ENCODE measurements around the gene NKAIN2.

Gene NKAIN2

DNA sequence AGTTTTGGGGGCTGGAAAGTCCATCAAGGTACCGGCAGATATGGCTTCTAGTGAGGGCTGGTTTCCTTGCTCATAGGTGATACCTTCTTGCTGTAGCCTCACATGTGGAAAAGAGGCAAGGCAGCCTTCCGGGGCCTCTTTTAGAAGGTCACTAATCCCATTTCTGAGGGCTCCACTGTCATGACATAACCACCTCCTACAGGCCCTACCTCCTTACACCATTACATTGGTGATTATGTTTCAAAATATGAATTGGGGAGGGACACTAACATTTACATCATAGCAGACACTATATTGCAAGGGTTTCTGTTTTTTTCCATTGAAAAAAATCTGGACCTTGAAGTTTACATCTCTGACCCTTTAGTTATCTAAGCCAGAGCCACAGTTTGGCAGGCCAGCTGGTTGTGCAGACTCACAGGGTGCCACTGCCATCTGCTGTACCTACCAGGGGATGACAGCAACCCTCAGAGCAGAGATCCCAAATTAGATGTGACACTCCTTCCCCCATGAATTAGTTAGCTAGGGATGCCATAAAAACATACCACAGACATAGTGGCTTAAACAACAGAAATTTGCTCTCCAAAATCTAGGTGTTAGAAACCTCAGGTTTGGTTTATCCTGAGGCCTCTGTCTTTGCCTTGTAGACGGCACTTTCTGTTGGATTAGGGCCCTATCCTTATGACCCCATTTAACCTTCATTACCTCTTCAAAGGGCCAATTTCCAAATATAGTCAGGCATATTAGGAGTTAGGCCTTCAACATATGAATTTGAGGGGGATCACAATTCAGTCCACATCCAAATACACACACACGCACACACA is 992.2 kb downstream of the NKAIN2 start:
- DNase-seq = peak; percentile 53

DNA sequence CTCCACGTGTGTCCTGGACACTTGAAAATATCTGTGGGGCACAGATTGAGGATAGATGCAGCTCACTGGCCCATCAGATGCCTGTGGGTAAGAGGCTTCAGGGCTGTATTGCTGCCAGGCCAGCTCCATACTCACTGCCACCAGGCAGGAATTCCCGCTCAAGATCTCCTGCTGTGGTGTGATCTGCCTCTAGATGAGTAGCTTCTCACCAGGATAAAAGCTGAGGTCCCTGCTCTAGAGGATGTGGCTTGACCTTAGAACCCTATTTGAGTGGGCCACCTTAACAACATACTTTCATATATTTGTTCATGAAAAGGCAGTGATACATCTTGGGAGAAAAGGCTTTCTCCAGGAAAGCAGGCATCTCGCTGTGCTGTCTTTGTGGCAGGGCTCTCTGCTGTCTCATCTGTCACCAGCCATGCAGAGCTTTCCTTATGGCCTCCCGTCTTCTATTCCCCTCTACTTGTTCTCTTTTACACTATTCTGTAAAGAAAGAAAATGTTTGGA is 992.9 kb downstream of the NKAIN2 start:
- DNase-seq = no peak

DNA sequence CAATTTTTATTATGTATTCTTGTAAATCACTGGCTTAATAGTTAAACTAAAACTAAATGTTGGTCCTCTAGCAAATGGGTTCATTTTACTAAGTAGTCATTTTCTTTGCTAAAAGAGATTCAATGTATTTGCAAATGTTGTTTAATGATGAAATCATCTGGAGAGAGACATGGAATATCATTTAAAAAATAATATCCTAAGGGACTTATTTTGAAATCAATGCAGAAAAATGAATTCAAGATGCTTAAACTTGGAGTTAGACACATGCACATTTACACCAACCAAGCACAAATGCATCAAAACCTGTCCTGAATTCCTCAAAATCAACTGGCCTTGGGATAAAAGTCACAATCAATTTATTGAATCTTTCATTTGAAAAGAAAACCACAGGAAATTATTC is 993.6 kb downstream of the NKAIN2 start:
- DNase-seq = no peak

DNA sequence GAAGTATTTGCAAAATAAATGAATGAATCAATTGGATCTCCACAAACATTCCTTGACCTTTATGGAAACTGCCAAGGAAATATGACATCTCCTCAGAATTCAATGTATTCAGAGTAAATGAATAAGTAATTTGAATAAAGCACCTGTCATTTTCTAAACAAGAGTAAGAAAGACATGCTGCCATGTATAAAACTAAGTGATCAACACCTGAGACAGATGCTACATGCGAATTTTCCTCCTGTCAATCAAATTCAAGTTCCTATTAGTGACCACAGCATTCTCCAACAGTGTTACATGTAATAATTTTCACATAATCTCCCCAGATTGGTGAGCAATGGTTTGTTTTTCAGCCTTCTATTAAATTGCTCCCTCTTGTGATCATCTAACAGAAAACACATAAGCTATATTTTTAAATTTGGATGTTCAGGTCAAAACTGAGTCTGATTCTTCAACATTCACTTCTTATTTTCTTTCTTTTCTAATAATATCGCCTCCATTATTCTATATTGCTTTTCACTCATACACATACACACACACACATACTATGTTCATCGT is 995.4 kb downstream of the NKAIN2 start:
- DNase-seq = no peak

DNA sequence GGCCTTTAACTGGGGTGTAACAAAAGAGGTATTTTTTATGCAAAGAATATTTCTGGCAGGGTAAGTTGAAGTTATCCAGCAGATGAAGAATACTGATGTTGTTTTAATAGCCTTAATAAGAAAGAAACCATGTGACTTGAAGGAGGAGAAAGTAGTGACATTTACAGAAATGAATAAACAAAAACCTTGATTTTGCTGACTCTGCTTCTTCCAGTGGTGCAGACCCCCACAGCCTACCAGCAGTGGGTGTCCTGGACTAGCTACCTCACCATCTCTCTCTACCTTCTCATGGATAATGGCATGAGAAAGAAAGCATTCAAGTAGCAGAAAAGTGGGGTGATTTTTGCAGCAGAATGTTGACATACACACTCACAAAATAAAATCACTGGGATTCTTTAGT is 996.0 kb downstream of the NKAIN2 start:
- no peak for DNase-seq

DNA sequence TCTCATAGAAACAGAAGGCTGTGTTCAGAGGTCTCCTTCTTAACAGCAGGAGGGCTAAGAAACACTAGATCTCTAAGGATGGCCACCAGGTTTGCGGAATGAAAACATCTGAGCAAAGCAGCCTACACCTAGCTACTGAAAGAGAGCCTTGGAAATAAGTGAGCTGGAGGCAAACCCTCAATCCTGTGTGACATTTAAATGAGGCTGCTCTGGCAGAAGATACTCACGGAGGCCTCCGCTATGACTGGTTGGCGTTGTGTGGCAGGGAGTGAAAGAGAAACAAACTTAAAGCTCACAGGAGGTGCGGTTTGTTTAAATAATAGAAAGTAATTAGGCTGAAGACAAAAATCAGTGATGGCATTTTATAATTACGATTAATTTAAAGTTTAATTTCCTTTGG is 996.6 kb downstream of the NKAIN2 start:
- DNase-seq = no peak

DNA sequence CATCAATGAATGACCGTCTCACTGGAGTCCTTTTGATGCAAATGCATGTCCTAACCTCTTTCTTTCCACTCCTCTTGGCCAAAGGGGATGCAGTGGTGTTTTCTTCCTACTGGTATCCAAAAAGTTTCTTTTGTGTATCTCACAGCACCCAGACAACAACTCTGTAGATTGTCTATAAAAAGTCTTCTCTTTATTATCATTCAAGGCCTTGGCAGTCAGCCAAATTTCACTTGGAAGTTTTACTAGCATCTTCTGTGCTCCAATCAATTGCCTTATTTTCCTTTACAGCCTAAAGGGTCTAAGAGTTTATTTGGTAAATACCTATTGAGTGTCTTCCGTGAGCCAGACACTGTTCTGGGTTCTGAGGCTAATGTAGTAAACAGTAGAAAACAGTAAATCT is 1008.4 kb downstream of the NKAIN2 start:
- DNase-seq = no peak

DNA sequence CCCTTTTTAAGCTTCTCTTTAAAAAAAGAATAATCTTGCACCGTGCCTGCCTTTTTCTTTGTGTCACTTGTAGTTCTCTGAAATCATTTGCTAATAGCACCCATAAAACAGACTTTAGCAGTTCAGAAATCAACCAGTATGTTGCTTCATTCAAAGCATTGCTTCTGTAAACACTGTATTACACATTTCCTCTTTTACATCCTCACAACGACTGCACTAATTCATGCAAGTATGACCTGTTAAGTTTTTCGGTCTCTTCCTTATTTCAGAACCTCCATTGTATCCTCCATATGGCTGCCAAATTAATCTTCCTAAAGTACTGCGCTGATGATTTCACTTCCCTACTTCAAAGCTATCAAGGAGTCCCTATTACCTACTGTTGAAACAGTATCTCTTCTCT is 1015.7 kb downstream of the NKAIN2 start:
- DNase-seq = no peak

DNA sequence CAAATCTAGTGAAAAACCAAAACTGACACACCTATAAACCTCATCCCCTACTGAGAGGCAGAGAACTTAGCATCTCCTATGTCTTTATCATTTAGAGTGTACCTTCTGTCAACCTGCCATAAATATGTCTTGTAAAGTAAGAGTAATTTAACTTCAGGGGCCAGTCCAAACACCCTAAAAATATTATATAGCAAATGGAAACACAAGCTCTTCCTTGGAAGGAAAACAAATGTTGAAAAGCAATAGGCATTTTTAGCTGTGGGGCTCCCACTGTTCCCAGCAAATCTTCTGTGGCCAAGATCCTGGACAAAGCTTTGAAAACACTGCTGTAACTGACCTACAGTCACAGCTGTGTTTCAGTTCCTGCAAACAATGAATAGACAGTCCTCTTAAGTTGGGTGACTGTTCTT is 1018.5 kb downstream of the NKAIN2 start:
- no peak for DNase-seq

DNA sequence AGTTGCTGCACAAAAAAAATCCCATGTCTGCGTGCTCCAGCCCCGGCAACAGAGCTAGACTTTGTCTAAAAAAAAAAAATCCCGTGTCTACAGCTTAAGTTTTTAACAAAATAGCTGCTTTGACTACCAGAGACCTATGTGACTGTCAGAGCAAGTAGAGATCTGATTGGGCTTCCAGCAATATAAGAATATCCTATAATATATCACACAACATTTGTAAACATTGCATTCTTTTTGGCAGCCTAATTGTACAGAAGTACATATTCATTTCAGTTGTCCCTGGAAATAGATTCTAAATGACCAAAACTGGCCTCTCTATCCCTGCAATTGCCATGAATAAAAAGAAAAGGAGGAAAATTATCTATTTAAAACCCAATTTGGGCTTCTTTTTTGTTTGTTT is 1019.1 kb downstream of the NKAIN2 start:
- DNase-seq = no peak

DNA sequence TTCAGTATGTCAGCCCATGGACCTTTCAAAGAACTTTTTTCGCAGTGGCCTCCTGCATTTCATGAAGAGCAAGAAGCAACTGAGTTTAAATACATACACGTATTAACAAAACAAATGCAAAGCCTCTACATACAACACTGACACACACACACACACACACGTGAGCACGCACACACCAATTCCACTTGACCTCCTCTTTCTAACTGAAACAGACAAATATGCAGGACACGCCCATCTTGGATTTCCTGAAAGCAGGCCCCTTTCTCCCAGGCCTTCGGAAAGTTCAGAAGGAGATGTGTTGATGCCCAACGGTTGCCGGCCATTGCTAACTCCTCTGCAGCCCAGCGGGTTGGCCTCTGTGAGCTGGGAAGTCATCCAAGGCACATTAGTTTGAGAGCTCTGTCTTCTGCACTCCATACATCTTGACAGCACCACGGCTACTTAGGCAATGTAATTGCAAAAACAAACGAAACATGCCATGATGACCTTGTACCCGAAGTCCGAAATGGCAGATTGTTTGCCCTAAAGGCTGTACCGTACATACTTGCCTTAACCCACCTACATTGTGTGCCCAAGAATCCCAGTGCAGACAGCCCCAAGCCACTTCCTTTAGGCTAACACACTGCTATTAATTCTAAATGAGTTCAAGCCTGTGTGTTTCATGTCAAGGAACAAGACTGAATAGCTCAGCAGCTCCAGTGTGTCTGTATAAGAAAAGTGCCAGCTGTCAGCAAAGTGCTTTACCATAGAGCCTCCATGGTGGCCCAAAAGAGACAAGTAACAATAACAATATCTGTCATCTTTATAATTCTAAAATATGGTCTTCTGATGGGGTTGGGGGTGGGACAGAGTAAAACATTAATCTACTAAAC is 1019.8 kb downstream of the NKAIN2 start:
- DNase-seq = no peak

DNA sequence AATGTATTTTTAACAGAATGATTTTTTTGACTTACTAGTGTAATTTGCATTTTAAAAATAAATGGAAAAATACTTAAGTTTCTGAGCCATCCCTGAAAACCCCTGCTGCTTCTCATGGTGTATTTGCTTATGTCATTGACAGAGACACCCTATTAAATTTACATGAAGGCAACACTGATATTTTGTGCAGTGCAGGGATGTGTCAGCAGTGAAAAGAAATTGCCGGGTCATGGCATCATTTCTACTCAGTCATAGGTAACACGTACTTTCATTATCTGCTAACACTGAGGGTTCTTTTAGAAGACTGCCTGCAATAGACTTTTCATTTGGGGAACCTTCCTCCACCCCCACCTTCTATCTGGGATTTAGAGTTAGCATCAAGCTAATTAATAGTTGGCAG is 1021.9 kb downstream of the NKAIN2 start:
- no peak for DNase-seq

DNA sequence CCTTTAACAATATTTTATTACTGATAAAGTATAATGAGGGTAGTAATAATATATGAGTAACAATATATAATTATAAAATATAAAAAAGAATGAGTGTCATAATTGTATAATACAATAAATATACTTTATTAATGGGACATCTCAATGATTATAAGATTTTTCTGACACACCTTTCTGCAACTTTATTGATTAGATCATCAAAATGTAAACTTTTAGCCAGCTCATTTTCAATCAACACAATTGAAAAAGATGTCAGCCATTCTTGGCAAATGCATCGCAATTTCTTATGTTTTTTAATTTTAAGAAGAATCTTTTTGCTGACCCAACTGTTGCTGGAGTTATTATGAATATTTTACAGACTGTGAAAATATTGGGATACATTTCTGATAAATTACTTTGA is 1026.2 kb downstream of the NKAIN2 start:
- DNase-seq = no peak

DNA sequence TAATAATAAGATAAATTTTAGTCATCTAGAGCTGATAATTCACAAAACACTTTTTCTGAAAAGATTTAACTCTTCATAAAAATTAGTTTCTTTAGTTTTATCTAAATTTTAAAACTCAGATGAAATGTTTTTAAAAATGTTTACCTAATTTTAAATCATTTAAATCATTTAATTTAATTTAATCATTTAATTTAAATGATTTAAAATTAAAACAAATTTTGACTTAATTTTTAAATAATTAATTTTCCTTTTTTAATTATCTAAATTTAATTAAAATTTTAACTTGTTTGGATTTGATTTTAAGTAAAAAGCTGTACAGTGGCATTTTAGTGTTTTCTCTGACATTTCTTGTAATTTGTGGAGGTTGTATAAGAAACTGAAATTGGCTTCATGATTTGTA is 1026.8 kb downstream of the NKAIN2 start:
- no peak for DNase-seq

DNA sequence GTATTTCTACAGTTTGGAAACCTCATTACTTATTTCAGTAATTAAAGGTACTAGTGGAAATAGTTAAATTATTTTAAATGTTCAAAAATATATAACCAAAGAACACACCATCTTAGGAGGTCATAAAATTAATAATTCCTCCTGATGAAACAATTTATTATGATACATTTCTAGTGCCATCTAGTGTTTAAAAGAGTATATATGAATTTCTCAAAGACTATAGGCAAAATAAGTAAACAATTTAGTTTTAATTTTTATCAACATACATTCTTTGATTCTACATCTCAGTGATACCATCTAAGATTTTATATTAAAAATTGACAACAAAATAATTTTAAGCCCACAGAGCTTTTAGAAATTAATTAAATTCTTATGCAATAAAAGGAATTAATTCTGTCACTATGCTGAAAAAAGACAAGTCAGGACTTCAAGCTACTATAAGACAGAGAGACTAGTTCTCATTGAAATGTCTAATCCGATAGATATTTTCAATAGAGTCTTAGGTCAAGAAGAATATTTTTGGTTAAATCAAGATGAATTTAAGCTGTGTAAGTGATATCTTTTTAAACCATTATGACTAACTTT is 1050.8 kb downstream of the NKAIN2 start:
- peak; percentile 61 for DNase-seq

DNA sequence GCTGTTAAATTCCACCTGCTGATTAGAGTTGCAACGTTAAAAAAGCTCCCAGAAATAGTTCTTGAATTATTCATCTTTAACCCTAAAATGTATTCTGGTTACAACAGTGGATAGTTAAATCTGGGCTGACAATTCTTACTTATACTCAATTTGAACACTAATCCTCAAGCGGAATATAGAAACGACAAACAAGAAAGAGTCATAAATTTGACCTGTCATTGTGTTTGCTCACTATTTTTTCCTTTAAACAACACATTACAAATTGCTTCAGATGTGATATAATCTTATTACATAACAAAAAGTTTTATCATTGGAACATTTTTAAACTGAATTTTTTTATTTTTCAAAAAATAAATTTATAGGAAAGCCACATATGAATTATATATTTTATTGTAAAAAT is 1054.1 kb downstream of the NKAIN2 start:
- DNase-seq = no peak

DNA sequence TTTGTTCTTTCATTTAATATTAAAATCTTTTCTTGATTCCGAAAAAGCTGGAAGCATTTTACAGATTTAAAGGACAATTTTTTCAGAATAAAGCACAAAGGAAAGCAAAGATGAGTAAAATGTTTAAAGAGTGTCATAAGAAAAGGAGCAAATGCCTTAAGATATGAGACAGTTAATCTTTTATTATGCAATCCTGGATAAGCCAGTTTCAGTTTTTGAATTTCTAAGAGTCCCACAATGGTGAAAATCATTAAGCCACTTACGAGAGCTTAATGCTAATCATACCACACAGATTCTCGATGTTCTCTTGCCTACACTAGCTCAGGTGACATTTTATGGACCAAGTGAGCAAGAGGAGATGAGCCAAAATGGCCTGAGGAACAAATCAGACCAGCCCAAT is 1054.9 kb downstream of the NKAIN2 start:
- no peak for DNase-seq

DNA sequence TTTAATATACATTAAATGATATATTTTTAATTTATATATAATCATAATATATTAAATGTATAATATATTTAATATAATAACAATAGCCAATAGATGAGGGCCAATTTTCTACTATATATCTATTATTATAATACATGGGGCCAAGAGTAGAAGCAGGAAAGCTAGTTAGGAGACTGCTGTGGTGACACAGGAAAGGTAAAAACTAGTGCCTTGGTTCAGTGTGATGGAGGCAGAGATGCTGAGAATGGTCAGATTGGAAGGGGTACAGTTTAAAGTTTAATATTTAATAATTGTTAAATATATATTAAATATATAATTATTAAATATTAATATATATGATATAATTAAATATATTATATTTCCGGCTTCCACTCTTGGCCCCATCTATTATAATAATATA is 1055.7 kb downstream of the NKAIN2 start:
- DNase-seq = no peak

DNA sequence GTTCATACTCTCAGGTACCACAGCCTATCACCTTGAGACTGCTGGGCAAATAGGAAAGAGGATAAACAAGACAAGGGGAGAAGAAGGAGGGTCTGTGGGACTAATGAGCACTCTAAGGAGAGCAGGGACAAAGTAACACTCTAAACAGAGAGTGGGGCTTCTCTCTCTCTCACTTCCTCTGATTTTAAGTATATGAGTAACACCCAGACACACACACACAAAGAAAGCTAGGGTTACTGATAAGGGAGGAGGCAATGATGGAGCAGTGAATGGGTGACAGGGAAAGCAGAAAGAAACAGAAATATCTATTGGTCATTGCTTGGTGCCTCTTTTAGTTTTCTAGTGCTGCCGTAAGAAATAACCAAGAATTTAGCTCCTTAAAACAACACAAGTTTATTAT is 1062.4 kb downstream of the NKAIN2 start:
- no peak for DNase-seq

DNA sequence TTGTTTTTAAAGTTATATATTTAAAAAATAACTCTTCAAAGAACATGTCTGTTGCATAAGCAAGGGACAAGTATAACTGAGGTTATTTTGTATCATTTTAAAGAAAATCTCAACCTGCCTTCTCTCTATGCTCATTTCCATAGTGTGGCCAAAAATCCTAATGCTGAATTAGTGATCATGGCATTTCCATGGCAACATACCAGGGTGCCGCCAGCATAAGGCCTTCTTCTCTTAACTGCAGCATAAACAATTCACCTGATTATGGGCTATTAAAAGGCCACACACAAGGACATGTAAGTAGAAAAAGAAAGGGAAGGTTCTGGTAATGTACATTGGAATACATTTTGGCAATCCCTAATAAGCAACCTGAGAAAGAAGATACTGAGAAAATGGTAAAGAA is 1063.5 kb downstream of the NKAIN2 start:
- DNase-seq = no peak

DNA sequence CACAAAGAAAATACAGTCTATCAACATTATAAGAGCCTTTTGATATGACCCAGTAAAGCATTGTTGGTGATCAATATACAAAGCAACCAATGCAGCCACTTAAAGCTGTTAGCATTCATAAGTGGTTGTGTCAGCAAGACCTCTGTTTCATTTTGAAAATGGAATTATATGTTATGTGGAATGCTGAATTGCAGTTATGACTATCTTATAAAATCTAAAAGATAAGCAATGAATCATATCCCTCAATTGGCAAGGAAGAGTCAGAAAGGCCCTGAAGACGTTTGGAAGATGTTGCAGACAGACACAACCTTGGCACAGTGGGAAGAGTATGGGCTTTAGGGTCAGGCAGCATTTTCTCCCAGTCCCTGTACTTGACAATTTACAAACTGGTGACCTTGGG is 1064.8 kb downstream of the NKAIN2 start:
- no peak for DNase-seq

DNA sequence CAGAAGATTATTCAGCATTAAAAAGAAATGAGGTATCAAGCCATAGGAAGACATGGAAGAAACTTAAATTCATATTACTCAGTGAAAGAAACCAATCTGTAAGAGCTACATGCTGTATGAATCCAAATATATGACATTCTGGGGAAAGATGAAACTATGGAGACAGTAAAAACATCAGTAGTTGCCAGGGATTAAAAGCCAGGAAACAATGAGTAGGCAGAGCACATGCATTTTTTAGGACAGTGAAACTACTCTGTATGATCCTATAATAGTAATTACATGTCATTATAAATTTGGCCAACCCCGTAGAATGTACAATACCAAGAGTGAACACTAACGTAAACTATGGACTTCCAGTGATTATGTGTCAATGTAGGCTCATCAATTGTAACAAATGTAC is 1065.8 kb downstream of the NKAIN2 start:
- DNase-seq = no peak

All from NCI-H2029 (cell line).